K562 treated with DMSO at 1 percent for 4 hours (cell line): ENCODE data around the gene MXRA8. TPM values are rescaled to one million over a fixed set of nuclear protein-coding genes. Genes with fewer than 3 reads are reported as not detected.

Experiments used
- total RNA-seq: library from RNA; unstranded; fragments of 300-600 nt; gene quantifications from 2 replicates; pipeline ENCODE4 v1.2.3, GENCODE V29; 2022; ENCODE audit not compliant: insufficient read depth

The MXRA8 gene, protein sequence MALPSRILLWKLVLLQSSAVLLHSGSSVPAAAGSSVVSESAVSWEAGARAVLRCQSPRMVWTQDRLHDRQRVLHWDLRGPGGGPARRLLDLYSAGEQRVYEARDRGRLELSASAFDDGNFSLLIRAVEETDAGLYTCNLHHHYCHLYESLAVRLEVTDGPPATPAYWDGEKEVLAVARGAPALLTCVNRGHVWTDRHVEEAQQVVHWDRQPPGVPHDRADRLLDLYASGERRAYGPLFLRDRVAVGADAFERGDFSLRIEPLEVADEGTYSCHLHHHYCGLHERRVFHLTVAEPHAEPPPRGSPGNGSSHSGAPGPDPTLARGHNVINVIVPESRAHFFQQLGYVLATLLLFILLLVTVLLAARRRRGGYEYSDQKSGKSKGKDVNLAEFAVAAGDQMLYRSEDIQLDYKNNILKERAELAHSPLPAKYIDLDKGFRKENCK
- 14.5 and 15.6 TPM in 2 replicates for total RNA-seq

DNA sequence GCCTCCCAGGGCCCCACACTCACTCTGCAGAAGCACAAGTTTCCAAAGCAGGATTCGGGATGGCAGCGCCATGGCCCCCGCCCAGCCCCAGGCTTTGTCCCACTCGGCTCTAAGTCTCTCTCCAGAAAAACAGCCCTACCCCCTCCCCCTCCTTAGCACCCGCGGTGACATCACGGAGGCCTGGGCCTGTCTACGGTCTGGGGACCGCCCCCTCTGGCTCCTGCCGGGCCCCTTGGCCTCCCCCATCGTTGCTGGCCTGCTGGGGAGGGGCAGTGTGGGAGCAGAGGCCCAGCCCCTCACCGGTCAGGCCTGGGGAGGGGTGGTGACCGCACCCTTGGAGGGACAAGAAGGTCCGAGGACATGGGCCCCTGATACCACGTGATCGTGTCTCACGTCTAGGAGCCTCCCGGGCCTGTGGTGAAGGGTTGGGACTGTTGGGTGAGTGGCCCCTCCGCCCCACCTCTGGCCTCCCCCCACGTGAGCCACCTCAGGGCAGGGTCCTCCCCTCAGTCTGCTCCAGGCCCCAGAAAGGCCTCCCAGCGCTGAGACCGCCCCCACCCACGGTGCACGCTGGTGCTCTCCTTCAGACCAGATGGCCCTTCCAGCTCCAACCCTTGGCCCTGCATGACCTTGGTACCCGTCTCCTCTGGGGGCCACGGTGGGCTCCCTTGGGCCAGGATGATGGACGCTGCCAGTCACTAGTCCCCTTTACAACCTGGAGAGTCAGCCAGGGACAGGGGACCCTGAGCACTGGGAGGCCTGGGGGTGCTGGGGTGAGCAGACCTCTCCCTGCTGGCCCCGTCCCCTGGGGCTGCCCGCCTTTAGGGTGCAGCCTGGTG lies at the start of gene MXRA8:
Gene MXRA8, minus strand, starts transcription at position 123 of the 839 bp plus-strand sequence. Its CDS starts 51 bp downstream, at position 72.

DNA sequence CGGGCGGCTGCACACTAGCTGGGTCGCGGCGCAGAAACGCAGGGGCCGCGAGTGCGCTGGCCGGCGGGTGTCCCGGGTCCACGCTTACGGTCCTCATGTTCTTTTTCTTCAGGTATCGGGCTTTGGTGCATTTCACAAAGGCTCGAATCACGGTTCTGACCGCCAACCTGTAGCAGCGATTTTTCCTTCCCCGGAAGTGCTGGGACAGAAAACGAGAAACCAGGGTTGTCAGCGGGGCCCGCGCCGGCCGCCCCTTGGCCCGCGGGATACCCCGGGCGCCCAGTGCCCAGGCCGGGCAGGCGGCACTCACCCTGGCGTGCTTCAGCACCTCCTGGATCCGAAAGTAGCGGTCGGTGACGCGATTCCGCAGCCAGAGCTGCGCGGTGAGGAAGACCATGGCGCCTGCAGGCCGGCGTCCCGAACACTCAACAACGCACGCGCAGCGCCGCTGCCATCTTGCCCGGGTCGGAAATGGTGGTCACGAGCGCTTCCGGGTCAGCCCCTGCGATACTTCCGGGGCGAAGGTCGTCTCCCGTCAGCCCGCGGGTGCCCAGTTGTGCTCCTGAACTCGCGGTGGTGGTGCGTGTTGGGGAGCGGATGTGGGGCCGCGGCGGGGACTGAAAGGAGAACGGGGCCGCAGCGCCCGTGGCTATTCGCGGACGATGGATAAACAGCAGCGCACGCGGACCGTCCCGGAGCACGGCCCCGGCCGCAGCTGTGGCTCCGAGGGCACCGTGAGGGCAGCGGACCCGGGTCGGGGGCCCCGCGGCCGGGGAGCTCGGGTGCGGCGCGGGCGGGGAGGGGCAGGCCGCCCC lies 48.7 kb upstream of the MXRA8 start, which contains the start of gene MRPL20:
Gene MRPL20, minus strand, starts transcription at position 473 of the 815 bp plus-strand sequence. Its CDS starts 76 bp downstream, at position 397.

GRCh38 chr1:1399187-1399871 lies 41.0 kb upstream of the MXRA8 start, which contains the start of gene CCNL2:
CCNL2 (minus strand) TSS chr1:1399335; CDS start chr1:1399306, 29 bp downstream.

GRCh38 chr1:1374929-1375662 lies 16.7 kb upstream of the MXRA8 start, which contains the start of gene AURKAIP1:
AURKAIP1 (minus strand) TSS chr1:1375207; CDS start chr1:1374756, 451 bp downstream.

GRCh38 chr1:1349256-1350012 lies 8.9 kb downstream of the MXRA8 start, which contains the start of gene DVL1:
DVL1 (minus strand) TSS chr1:1349418; CDS start chr1:1349065, 353 bp downstream.

DNA sequence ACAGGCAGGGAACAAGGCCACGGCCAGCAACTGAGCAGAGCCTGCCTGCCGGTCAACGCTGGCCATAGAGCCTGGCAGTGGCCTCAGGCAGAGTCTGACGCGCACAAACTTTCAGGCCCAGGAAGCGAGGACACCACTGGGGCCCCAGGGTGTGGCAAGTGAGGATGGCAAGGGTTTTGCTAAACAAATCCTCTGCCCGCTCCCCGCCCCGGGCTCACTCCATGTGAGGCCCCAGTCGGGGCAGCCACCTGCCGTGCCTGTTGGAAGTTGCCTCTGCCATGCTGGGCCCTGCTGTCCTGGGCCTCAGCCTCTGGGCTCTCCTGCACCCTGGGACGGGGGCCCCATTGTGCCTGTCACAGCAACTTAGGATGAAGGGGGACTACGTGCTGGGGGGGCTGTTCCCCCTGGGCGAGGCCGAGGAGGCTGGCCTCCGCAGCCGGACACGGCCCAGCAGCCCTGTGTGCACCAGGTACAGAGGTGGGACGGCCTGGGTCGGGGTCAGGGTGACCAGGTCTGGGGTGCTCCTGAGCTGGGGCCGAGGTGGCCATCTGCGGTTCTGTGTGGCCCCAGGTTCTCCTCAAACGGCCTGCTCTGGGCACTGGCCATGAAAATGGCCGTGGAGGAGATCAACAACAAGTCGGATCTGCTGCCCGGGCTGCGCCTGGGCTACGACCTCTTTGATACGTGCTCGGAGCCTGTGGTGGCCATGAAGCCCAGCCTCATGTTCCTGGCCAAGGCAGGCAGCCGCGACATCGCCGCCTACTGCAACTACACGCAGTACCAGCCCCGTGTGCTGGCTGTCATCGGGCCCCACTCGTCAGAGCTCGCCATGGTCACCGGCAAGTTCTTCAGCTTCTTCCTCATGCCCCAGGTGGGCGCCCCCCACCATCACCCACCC lies 27.0 kb downstream of the MXRA8 start, which contains the start of gene TAS1R3:
Gene TAS1R3, plus strand, starts transcription at position 213 of the 898 bp plus-strand sequence. Its CDS starts 66 bp downstream, at position 279.

GRCh38 chr1:1324524-1325287 lies 33.6 kb downstream of the MXRA8 start, which contains the start of the genes CPTP and INTS11:
CPTP (plus strand) TSS chr1:1324802; CDS start chr1:1326911, 2,109 bp downstream.
INTS11 (minus strand) TSS chr1:1324660; CDS start chr1:1324608, 52 bp downstream.

GRCh38 chr1:1307923-1308755 lies 50.2 kb downstream of the MXRA8 start, which contains the start of the genes ACAP3 and PUSL1:
ACAP3 (minus strand) TSS chr1:1307930; CDS start chr1:1307815, 115 bp downstream.
PUSL1 (plus strand) TSS chr1:1308597; CDS start chr1:1308644, 47 bp downstream.

Other genes with a start within 250 kb of the MXRA8 start
- 24.6 and 27.6 TPM in 2 replicates for gene C1orf159, start 242.5 kb downstream of the MXRA8 start, total RNA-seq
- not detected in 2 replicates for gene TTLL10, start 184.7 kb downstream of the MXRA8 start, total RNA-seq
- not detected in 2 replicates for gene TNFRSF18, start 152.0 kb downstream of the MXRA8 start, total RNA-seq
- gene TNFRSF4, start 144.4 kb downstream of the MXRA8 start, total RNA-seq: 1.0 TPM in 1 of 2 replicates, not detected in the other
- gene SDF4, start 126.6 kb downstream of the MXRA8 start, total RNA-seq: 270 TPM in 2 replicates
- 6.8 and 11.5 TPM in 2 replicates for gene B3GALT6, start 126.3 kb downstream of the MXRA8 start, total RNA-seq
- 1.9 TPM in 1 of 2 replicates, not detected in the other for gene C1QTNF12, start 111.8 kb downstream of the MXRA8 start, total RNA-seq
- gene UBE2J2, start 84.7 kb downstream of the MXRA8 start, total RNA-seq: 94.8 and 107 TPM in 2 replicates
- 0.46 and 1.7 TPM in 2 replicates for gene SCNN1D, start 78.1 kb downstream of the MXRA8 start, total RNA-seq
- 30.5 and 48.6 TPM in 2 replicates for gene ACAP3, start 50.6 kb downstream of the MXRA8 start, total RNA-seq
- gene PUSL1, start 50.0 kb downstream of the MXRA8 start, total RNA-seq: 57.5 and 60.7 TPM in 2 replicates
- gene INTS11, start 33.9 kb downstream of the MXRA8 start, total RNA-seq: 160 and 197 TPM in 2 replicates
- gene CPTP, start 33.8 kb downstream of the MXRA8 start, total RNA-seq: 23.1 and 23.7 TPM in 2 replicates
- gene TAS1R3, start 27.3 kb downstream of the MXRA8 start, total RNA-seq: 0.54 and 1.3 TPM in 2 replicates
- 81.9 and 96.3 TPM in 2 replicates for gene DVL1, start 9.1 kb downstream of the MXRA8 start, total RNA-seq
- gene AURKAIP1, start 16.7 kb upstream of the MXRA8 start, total RNA-seq: 225 and 272 TPM in 2 replicates
- gene CCNL2, start 40.8 kb upstream of the MXRA8 start, total RNA-seq: 96.0 and 157 TPM in 2 replicates
- gene MRPL20, start 48.7 kb upstream of the MXRA8 start, total RNA-seq: 93.3 and 127 TPM in 2 replicates
- not detected in 2 replicates for gene ANKRD65, start 62.7 kb upstream of the MXRA8 start, total RNA-seq
- 7.9 and 9.2 TPM in 2 replicates for gene VWA1, start 77.1 kb upstream of the MXRA8 start, total RNA-seq
- gene ATAD3C, start 91.1 kb upstream of the MXRA8 start, total RNA-seq: 0.15 TPM in 1 of 2 replicates, not detected in the other
- 16.8 and 24.2 TPM in 2 replicates for gene ATAD3B, start 113.2 kb upstream of the MXRA8 start, total RNA-seq
- 81.9 and 86.9 TPM in 2 replicates for gene ATAD3A, start 153.6 kb upstream of the MXRA8 start, total RNA-seq
- gene TMEM240, start 182.1 kb upstream of the MXRA8 start, total RNA-seq: not detected in 2 replicates
- 200 and 228 TPM in 2 replicates for gene SSU72, start 216.3 kb upstream of the MXRA8 start, total RNA-seq
- 3.3 and 4.2 TPM in 2 replicates for gene FNDC10, start 241.6 kb upstream of the MXRA8 start, total RNA-seq